H1 (cell line): ENCODE results near the gene BZW2.

Source experiments
- BCL11A ChIP-seq, 2 experiments: IDR thresholded peaks; one replicate each; pipeline ENCODE4 v1.6.1; 2011; ENCODE audit warnings: low read depth in 2 of 2, low read length in 2 of 2, mild to moderate bottlenecking in 2 of 2
- CTCF ChIP-seq, 3 experiments: IDR thresholded peaks; 1 replicate in 2 of 3; 2 replicates in 1 of 3; pipeline versions ENCODE4 v1.5.1 to v1.6.1; 2011; ENCODE audit warnings: low read length in 3 of 3, mild to moderate bottlenecking in 3 of 3, inconsistent platforms in 2 of 3, low read depth in 1 of 3, moderate library complexity in 1 of 3; ENCODE audit not compliant: insufficient read depth in 1 of 3; ENCODE audit errors: control extremely low read depth in 1 of 3
- EGR1 ChIP-seq: IDR thresholded peaks from 2 replicates; pipeline ENCODE4 v1.6.1; 2011; ENCODE audit warnings: low read depth, low read length, borderline replicate concordance
- EP300 ChIP-seq, 2 experiments: IDR thresholded peaks; 1 replicate in 1 of 2; 2 replicates in 1 of 2; pipeline ENCODE4 v1.6.1; 2011 to 2012; ENCODE audit warnings: low read depth in 2 of 2, low read length in 2 of 2, mild to moderate bottlenecking in 2 of 2, borderline replicate concordance in 1 of 2, inconsistent platforms in 1 of 2, moderate library complexity in 1 of 2
- FOSL1 ChIP-seq: IDR thresholded peaks from 2 replicates; pipeline ENCODE4 v1.6.1; 2011; ENCODE audit warnings: mild to moderate bottlenecking, low read depth, low read length, moderate library complexity; ENCODE audit not compliant: insufficient read depth
- GABPA ChIP-seq: IDR thresholded peaks from 2 replicates; pipeline ENCODE4 v1.6.1; 2011; ENCODE audit warnings: mild to moderate bottlenecking, low read length, moderate library complexity, borderline replicate concordance; ENCODE audit not compliant: insufficient read depth
- JUN ChIP-seq: IDR thresholded peaks from 2 replicates; pipeline ENCODE4 v1.6.1; 2011; ENCODE audit warnings: low read depth, mild to moderate bottlenecking, improper control_type of control experiment, low read length
- MAFK ChIP-seq: IDR thresholded peaks from 2 replicates; pipeline ENCODE4 v1.6.1; 2012; ENCODE audit warnings: low read depth, mild to moderate bottlenecking, improper control_type of control experiment, low read length
- POLR2A ChIP-seq, 2 experiments: IDR thresholded peaks; 1 replicate in 1 of 2; 2 replicates in 1 of 2; pipeline ENCODE4 v1.6.1; 2011; ENCODE audit warnings: low read depth in 2 of 2, low read length in 2 of 2, mild to moderate bottlenecking in 2 of 2; ENCODE audit errors: control extremely low read depth in 1 of 2
- SUZ12 ChIP-seq: fragments of 200-600 bp; sonication (generic); IDR thresholded peaks from 2 replicates; pipeline ENCODE4 v1.6.1; 2012; ENCODE audit warnings: mild to moderate bottlenecking, inconsistent platforms, low read length, moderate library complexity, mixed read lengths
- YY1 ChIP-seq: IDR thresholded peaks from 2 replicates; pipeline ENCODE4 v1.6.1; 2011; ENCODE audit warnings: low read depth, mild to moderate bottlenecking, low read length

GRCh38 chr7:16728811-16729210, 82.8 kb downstream of the BZW2 start:
- TF ChIP-seq BCL11A (IDR thresholded peaks at IDR 0.05; ENCODE audit: low read depth in 2 of 2, low read length in 2 of 2) (no peak), POLR2A (IDR thresholded peaks at IDR 0.05; ENCODE audit: control extremely low read depth in 1 of 2, low read depth in 2 of 2, low read length in 2 of 2) (no peak), CTCF (IDR thresholded peaks at IDR 0.05; ENCODE audit: control extremely low read depth in 1 of 3, insufficient read depth in 1 of 3, low read depth in 1 of 3, low read length in 3 of 3) (no peak), SUZ12 (no peak), GABPA (no peak), EP300 (IDR thresholded peaks at IDR 0.05; ENCODE audit: borderline replicate concordance in 1 of 2, low read depth in 2 of 2, low read length in 2 of 2) (no peak), JUN (no peak), EGR1 (no peak), YY1 (no peak), FOSL1 (no peak), MAFK (no peak)
